HepG2 (cell line): Measurements from ENCODE around the gene ENTREP1.

ENCODE experiments used
- NCOA5 ChIP-seq: sonication (generic); formaldehyde crosslinking; IDR thresholded peaks from 2 replicates; pipeline ENCODE4 v1.4.0; 2020; ENCODE audit warnings: missing genetic modification reagents
- SALL1 ChIP-seq: sonication (generic); formaldehyde crosslinking; IDR thresholded peaks from 2 replicates; pipeline ENCODE4 v1.8.0; 2022; ENCODE audit warnings: mild to moderate bottlenecking, missing genetic modification reagents
- TARDBP ChIP-seq: sonication (generic); formaldehyde crosslinking; IDR thresholded peaks from 2 replicates; pipeline ENCODE4 v1.8.0; 2022; ENCODE audit warnings: mild to moderate bottlenecking, missing genetic modification reagents
- ZFX ChIP-seq: sonication (generic); formaldehyde crosslinking; IDR thresholded peaks from 2 replicates; pipeline ENCODE4 v1.4.0; 2020; ENCODE audit warnings: mild to moderate bottlenecking, low read depth, missing genetic modification reagents, moderate library complexity
- ZNF33B ChIP-seq: sonication (generic); formaldehyde crosslinking; IDR thresholded peaks from 2 replicates; pipeline ENCODE4 v1.5.1; 2020; ENCODE audit warnings: mild to moderate bottlenecking, missing genetic modification reagents
- TF ChIP-seq, protein P1 (sequence below): sonication (generic); formaldehyde crosslinking; IDR thresholded peaks from 2 replicates; pipeline ENCODE4 v1.5.0; 2020; ENCODE audit warnings: mild to moderate bottlenecking, missing genetic modification reagents, moderate library complexity

DNA sequence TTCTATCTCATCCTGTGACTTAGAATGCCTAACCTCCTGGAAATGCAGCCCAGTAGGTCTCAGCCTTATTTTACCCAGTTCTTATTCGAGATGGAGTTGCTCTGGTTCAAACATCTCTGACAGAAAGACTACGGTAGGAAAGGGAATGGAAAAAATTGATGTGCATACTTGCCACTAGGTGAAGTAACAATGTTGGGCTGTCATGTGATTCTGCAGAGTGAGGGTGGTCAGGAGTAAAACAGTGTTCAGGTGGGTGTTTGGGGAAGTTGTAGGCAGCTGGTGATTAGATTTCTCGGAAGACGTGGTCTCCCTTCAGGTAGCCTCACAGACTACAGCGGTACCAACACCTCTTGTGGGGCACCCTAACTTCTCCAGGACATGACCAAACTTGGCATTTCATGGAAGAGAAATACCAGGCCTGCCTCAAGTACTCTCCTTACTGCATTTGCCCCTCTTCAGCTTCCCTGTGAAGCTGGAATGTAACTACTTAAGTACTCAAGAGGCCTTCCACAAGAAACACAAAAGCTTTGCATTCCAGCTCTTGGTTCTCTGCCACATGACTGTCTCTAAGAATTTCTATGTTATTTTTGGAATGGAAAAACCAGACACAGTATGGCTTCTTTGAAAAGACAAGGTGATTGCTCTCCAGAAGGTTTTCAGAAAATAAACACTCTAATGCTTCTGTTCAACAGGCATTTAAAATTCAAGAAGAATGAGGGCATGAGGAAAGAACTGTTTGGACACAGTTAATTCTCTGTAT is 17.4 kb upstream of the ENTREP1 start:
- TF ChIP-seq SALL1 (no peak), TARDBP (CRISPR knock-in tag) (no peak), NCOA5 (CRISPR knock-in tag) (no peak), ZNF33B (CRISPR knock-in tag) (no peak), ZFX (CRISPR knock-in tag) (no peak)
- TF ChIP-seq, protein P1, sequence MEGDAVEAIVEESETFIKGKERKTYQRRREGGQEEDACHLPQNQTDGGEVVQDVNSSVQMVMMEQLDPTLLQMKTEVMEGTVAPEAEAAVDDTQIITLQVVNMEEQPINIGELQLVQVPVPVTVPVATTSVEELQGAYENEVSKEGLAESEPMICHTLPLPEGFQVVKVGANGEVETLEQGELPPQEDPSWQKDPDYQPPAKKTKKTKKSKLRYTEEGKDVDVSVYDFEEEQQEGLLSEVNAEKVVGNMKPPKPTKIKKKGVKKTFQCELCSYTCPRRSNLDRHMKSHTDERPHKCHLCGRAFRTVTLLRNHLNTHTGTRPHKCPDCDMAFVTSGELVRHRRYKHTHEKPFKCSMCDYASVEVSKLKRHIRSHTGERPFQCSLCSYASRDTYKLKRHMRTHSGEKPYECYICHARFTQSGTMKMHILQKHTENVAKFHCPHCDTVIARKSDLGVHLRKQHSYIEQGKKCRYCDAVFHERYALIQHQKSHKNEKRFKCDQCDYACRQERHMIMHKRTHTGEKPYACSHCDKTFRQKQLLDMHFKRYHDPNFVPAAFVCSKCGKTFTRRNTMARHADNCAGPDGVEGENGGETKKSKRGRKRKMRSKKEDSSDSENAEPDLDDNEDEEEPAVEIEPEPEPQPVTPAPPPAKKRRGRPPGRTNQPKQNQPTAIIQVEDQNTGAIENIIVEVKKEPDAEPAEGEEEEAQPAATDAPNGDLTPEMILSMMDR (CRISPR knock-in tag), result no peak
